NCI-H2107 treated with DMSO at 0.1 percent for 48 hours (cell line): ENCODE data around the gene COQ4.
A peak's percentile ranks its signal among the peaks of the same experiment; 100 is the strongest.

ENCODE experiments used
- DNase-seq: peaks from one replicate; lab custom pipeline; 2025; ENCODE audit not compliant: unreplicated experiment; lab: John Stamatoyannopoulos, UW

The COQ4 gene

DNA sequence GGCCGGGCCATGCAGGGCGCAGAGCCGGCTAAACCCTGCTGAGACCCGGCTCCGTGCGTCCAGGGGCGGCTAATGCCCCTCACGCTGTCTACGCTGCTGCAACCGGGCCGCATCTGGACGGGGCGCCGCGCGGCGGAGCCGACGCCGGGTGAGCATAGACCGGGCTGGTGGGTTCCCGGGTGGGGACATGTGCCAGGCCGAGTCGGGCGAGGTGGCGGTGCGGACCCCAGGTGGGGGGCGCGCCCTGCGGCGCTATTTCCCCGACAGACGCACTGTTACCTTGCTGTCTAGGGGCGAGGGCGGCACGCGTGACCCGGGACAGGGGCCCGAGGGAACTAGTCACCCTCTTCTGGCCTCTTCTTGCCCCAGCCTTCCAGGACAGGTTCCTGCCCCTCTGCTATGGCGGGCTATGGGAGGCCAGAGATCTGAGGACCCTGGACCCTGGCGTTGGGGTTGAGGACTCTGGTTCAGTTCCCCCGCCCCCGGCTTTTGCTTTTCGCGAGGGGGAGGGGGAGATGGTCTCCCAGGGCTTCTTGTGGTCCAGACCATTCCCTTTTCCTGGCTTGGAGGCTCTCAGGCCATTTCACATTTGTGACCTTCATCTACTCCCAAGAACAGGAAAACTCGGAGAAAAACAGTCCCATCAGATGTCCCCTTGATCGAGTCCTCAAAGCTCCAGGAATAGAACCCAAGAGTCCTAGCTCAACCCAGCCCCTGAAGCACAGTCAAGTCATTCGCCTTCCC, 18.2 kb downstream of the COQ4 start:
- no peak for DNase-seq

DNA sequence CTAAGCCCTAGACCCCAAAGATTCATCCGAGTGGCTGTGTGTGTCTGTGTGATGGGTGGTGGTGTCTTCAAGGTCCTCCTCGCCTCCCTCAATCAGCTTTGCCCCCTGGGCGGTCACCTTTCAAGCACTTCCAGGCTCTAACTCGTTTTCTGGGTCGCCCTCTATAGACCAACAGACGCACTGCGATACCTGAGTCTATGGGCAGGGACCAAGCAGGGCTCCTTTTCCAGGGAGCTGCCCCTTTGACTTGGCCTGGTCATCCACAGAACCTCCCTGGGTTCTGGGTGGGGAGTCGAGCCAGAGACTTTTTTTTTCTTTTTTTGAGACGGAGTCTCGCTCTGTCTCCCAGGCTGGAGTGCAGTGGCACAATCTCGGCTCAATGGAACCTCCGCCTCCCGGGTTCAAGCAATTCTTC, 18.8 kb downstream of the COQ4 start:
- peak; percentile 37 for DNase-seq

DNA sequence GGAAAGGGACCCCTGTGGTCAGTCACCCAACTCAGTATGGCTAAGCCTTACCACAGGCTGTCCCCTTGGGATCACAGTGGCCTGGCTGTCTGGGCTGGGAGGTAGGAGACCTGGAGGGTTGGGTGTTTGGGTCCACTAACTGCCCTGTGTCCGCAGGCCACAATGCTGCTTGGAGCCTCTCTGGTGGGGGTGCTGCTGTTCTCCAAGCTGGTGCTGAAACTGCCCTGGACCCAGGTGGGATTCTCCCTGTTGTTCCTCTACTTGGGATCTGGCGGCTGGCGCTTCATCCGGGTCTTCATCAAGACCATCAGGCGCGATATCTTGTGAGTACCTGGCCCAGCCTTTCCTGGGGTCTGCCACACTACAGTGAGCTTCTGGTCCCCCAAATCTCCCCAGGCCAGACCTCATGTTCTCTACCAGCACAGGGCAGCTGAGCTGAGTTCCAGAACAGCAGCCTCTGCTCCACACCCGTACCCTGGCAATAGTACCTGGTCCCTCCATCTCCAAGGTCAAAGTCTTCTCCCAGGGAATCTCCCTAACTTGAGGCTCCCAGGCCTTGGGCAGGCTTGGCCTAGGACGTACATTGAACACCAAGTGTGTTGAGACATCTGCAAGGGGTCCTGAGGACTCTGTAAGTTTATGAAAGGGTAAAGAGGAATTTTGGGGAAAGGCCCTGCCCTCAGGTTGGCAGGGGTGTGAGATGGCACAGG, 20.5 kb downstream of the COQ4 start:
- DNase-seq: no peak

DNA sequence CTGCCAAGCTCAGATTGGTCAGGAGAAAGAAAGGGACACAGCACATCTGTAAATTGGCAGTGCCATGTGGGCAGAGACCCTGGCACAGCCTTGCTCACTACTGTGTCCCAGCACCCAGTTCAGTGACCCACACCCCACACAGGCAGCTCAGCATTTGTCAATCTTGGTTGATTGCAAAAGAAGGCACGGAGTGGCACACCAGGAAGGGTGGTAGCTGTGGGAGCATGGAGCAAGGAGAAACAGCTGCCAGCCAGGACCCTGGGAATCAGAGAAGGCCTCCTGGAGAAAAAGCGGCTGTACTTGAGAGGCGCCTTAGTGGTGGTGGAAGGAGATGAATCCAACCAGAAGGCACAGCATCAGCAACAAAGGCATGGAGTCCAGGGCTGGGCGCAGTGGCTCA, 21.2 kb downstream of the COQ4 start:
- no peak for DNase-seq

DNA sequence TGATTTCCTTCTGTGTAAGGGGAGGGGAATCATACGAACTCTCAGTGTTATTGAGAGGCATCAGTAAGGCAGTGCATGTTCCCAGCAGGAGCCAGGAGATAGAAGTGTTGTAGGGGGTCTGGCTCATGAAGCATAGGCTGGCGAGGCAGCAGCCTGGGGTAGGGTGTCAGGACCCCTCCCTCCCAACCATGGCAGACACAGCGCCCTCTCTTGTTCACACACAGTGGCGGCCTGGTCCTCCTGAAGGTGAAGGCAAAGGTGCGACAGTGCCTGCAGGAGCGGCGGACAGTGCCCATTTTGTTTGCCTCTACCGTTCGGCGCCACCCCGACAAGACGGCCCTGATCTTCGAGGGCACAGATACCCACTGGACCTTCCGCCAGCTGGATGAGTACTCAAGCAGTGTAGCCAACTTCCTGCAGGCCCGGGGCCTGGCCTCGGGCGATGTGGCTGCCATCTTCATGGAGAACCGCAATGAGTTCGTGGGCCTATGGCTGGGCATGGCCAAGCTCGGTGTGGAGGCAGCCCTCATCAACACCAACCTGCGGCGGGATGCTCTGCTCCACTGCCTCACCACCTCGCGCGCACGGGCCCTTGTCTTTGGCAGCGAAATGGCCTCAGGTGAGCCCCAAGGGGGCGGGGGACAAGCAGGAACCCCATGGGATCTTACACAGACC, 22.4 kb downstream of the COQ4 start:
- DNase-seq: no peak

DNA sequence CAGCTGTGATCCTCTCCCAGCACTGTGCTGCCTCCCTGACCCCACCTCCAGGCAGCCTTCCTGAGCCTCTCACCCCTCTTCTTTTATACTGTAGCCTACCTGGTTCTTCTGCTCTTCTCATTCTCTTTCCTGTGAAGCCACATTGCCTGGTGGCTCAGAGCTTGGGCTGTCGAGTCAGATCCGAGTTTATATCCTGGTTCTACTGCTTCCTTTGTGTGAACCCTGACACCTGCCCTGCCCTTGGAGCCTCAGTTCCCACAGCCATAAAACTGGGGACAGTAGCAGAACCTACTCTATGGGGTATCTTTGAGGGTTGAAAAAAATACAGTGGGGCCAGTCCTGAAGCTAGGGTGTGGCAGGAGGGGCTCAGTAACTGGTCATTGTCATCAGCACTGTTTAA, 26.5 kb downstream of the COQ4 start:
- DNase-seq: no peak

DNA sequence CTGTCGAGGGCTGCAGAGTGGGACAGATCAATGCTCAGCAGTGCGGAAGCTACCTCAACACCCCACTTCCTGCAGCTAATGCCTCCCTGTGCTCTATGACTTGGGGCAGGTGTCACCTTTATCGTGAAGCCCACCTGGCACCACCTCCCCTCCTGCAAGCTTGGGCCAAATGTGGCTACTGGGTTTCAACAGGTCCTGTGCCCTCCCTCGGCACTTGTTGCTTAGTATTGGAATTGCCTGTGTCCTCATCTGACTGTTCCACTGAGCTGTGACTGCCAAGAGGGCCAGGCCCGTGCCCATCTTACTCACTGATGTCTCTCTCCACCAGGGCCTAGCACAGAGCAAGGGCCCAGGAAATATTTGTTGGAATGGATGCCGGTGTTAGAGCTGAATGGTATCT, 27.1 kb downstream of the COQ4 start:
- no peak for DNase-seq

DNA sequence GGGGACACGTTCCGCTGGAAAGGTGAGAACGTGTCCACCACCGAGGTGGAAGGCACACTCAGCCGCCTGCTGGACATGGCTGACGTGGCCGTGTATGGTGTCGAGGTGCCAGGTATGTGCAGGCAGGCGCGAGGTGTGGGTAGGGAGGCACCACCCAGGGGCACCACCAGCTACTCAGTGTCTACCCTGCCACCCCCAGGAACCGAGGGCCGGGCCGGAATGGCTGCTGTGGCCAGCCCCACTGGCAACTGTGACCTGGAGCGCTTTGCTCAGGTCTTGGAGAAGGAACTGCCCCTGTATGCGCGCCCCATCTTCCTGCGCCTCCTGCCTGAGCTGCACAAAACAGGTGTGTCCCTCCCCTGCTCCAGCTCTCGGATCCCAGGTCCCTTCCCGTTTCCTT, 32.8 kb downstream of the COQ4 start:
- DNase-seq: no peak

DNA sequence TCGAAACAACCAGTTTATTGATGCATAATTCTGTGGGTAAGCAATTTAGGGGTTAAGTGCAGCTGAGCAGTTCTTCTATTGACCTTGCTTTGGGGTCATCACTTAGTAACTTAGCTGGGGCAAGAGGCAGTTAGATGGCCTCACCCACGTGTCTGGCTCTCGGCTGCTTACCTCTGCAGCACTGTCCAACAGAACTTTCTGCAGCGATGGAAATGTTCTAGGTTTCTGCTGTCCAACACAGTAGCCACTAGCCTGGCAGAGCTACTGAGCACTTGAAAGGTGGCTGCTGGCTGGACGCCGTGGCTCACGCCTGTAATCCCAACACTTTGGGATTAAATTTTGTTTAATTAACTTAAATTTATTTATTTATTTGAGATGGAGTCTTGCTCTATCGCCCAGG, 35.5 kb downstream of the COQ4 start:
- DNase-seq: no peak

DNA sequence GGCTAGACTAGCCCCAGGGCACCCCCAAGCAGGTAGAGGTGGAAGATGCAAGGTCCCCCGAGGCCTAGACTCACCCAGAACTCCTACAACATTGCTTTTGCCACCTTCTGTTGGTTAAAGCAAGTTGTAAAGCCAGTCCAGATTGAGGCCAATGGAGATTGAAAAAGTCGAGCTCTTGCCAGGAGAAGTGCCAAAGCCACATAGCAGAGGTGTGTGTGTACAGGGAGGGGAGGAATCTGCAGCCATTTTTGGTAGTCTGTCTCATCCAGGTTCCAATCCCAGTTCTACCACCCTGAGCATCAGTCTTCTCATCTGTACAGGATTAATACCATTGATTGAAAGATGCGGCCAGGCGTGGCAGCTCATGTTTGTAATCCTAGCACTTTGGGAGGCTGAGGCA, 36.2 kb downstream of the COQ4 start:
- DNase-seq: no peak

DNA sequence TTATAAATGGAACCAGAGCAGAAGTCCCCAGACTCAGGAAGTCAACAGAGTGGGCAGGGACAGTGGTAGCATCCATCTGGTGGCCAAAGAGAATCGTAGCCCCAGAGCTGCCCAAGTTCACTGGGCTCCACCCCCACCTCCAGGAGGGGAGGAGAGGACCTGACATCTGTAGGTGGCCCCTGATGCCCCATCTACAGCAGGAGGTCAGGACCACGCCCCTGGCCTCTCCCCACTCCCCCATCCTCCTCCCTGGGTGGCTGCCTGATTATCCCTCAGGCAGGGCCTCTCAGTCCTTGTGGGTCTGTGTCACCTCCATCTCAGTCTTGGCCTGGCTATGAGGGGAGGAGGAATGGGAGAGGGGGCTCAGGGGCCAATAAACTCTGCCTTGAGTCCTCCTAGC, 38.2 kb downstream of the COQ4 start:
- DNase-seq: no peak

DNA sequence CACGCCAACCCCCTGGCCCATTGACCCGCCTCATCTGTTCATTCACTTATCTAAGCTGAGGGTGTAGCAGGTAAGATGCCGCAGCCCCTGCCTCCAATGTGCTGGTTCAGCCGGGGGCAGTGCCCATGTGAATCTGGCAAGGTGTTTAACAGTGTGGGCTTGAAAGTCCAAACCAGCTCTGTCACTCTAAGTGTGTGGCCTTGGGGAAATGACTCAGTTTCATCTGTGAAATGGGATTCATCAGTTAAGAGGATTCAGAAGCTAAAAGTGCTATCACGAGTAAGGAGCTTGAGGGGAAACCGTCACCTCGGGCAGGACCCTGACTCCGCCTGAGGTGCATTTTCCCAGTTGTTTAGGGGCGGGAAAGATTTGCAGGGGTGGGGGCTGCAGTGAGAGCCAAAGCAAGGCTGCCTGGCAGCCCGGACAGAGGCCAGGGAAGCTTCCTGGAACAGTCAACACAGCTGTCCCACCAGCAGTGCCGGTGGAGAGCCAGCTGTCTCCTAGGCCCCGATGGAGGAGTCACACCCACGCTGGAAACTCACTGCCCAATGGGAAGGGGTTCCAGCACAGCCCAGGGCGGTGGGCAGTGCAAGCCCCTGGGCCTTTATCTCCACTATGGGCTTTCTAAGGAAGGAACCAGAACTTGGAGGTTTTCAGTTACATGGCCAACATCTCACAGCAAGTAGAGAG, 38.8 kb downstream of the COQ4 start:
- DNase-seq: no peak

DNA sequence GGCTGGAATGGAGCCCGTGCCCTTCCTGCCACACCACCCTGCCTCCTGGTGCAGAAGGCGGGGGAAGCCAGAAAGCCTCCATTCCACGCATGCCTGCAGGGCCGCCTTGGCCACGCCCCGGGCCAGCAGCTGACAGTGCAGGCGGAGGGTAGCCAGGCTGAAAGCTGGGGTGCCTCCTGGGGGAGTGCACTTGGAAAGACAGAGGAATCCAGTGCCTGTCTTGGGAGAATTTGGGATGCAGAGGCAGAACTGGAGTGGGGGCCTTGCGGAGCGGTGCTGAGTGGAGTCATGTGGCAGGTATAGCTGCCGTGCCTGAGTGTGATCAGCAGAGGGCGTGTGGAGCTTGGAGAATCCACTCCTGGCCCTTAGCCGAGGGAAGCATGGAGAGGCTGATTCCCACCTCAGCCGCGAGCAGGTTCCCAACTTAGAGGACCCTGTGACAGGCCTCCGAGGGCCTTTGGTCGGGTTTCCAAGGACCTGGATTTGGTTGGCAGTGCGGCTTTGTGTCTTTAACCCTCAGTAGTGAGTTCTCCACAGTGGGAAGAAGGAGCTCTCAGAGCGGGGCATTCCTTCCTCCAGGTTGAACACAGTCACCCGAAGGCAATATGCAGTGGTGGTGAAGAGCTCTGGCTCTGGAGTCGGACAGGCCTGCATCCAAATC, 39.5 kb downstream of the COQ4 start:
- peak; percentile 55 for DNase-seq

DNA sequence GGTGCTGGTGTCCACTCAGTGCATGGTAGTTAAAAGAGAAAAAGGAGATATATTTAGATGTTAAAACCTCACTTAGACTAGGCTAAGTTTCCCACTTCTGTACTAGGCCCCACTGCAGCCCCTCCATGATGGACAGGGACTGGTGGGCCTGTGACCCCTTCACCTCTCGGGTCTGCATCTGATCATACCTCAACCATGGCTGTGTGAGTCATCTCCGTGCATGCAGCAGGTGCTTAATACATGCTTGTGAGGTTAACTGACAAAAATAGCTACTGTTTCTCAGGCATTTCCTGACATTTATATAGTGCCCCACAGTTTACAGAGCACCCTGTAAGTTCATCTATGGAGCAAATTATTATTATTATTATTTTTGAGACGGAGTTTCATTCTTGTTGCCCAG, 40.1 kb downstream of the COQ4 start:
- no peak for DNase-seq

DNA sequence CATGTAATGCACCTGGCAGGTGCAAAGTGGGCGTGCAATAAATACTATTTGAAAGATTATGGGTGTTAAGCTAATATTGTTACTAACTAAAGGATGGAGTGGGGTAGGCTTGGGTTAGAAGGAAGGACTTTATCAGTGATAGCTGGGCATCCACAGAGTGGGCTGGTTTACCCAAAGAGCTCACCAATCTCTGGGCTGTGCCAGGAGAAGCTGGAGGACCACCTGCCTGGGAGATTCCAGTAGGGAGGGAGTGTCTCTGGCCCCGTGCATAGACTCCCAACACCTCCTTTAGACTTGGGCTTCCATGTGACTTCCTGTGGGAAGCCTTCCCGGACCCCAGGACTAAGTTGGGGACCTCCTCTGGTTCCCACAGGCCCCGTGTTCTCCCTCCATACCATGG, 42.9 kb downstream of the COQ4 start:
- DNase-seq: no peak

DNA sequence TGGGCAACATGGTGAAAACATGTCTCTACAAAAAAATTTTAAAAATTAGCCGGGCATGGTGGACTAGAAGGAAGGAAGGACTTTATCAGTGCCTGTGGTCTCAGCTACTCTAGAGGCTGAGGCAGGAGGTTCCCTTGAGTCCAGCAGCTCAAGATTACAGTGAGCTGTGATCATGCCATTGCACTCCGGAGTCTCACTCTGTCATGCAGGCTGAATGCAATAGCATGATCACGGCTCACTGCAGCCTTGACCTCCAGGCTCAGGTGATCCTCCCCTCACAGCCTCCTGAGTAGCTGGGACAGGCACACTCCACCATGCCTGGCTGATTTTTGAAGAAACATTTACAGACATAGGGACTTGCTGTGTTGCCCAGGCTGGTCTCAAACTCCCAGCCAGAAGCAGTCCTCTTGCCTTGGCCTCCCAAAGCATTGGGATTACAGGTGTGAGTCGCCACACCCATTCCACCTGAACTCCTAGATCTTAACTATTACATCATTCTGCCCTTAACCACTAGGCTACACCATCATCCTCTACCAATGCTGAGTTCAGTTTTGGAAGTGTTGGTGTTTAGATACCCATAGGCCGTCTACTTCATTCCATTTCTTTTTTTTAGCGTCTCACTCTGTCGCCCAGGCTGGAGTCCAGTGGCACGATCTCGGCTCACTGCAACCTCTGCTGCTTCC, 46.5 kb downstream of the COQ4 start:
- DNase-seq: no peak

DNA sequence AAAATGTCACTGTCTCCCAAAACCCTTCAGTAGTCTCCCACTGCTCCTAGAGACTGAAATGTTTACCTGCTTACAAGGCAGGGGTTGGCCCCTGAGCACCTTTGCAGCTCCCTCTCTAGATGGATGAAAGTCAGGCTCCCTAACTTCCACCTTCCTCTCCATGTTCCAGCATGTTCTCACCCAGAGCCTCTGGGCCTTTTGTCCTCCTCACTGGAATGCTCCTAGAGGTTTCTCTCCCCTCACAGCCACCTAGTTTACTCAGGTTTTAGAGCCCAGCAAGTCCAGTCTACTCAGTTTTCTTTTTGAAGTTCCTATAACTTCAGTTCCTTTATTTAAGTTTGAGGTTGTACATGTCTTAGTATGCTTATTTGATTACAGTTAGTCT, 47.7 kb downstream of the COQ4 start:
- DNase-seq: no peak

DNA sequence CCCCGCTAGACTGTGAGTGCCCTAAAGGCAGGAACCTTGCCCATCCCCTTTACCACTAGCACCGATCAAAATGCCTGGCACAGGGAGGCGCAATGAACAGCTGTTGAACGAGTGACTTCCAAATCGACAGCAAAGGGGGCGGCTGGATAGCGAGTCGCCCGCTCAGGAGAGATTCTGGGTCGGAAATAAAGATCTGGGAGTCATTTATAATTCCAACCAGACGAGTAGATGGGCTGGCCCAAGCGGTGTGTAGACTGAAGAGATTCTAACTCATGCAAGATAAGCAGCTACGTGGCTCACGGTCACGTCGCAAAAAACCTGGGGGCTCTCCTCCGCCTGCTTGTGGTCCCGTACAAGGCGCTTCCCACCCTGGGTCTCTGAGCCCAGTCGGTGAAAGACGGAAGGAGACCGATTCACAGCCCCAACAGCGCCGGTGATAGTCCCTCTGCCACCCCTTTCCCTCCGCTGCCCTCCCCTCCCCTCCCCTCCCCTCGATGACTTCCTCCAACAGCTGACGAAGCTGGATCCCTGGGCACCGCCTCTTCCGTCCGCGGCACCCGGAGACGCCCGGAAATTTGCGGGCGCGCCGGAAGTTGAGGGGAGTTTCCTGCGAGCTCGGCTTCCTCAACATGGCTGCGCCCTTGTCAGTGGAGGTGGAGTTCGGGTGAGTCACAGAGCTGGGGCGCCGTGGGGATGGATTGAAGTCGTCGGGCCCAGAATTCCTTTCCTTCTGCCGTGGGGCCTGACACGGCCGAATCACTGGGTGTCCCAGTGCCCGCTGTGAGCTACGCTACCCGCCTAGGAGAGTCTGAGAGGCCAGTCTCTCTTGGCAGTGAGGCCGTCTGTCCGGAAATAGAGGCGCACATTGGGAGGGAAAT, 48.4 kb downstream of the COQ4 start, which contains the start of gene URM1:
Gene URM1, plus strand, starts transcription at position 623 of the 878 bp plus-strand sequence. Its CDS starts 7 bp downstream, at position 630.
- DNase-seq: peak; percentile 77

DNA sequence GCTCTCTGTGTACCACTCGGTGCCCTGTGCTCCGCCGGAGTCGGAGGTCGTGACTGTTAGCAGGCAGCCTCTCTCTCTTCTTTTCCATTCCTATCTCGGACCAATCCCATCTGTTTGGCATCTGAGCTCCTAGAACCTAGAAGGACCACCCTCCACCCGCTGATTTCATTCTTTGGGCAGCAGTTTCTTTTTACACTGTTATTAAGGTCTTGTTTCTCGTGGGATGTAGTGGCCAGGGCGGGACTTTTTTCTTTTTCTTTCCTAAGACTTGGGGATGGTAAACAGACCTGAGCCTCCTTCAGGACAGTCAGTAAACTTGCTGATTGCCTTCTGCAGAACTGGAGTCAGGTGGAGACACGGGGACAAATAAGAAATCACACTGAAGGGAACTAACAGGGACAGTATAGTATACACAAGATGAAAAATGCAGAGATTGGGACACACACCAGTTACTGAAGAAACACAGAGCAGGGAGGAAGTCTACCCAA, 49.0 kb downstream of the COQ4 start:
- no peak for DNase-seq
